C4-2B (cell line): ENCODE measurements around the gene ADARB2.

Experiments
- CTCF ChIP-seq: fragments of 450-650 bp; conservative IDR thresholded peaks from 2 replicates; pipeline ENCODE4 v1.5.1; 2017; ENCODE audit warnings: mild to moderate bottlenecking
- ZFX ChIP-seq: fragments of 450-650 bp; IDR thresholded peaks from 2 replicates; pipeline ENCODE4 v1.6.1; 2017

GRCh38 chr10:1532636-1533035 lies 204.7 kb downstream of the ADARB2 start:
- TF ChIP-seq CTCF (no peak), ZFX (no peak)
